HG02973 (cell line): ENCODE results near the gene PATL1.
A peak's percentile ranks its signal among the peaks of the same experiment; 100 is the strongest.
"Not testable (repeated sequence)": the region's sequence is repeated elsewhere in the genome, so short reads cannot be mapped to it uniquely, and the experiment has no call there.

Experiments
- ATAC-seq: cut with Tn5 transposase; IDR thresholded peaks from one replicate; pipeline ENCODE4 v1.9.1; 2021; ENCODE audit warnings: moderate library complexity; ENCODE audit not compliant: unreplicated experiment

The PATL1 gene

DNA sequence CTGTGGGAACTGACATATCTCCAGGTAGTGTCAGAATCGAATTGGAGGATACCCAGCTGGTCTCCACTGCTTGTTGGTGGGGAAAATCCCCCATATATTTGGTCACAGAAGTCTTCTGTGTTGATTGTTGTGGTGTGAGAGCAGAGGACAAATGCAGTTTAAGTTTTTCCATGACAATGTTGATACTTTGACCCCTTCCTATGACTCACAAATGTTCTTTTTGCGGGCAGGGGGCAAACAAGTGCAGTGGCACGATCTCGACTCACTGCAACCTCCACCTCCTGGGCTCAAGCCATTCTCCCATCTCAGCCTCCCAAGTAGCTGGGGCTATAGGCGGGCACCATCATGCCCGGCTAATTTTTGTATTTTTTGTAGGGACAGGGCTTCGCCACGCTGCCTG, 7.4 kb upstream of the PATL1 start:
- no peak for ATAC-seq

DNA sequence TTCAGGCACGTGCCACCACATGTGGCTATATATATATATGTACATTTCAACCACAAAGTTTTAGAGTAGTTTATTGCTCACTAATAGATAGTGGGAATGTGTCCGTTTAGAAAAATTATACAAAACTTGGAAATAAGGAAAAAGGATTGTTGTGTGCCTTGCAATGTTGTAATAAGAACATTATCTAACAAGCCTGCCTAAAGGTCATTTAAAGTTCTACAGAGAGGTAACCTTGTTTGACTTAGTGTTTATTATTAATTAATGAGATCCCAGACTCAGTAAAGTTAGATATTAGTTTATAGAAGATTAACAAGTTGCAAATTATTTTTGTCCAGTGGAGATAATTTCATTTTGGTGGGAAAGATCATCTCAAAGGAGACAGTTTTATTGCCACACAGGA, 5.5 kb upstream of the PATL1 start:
- no peak for ATAC-seq

DNA sequence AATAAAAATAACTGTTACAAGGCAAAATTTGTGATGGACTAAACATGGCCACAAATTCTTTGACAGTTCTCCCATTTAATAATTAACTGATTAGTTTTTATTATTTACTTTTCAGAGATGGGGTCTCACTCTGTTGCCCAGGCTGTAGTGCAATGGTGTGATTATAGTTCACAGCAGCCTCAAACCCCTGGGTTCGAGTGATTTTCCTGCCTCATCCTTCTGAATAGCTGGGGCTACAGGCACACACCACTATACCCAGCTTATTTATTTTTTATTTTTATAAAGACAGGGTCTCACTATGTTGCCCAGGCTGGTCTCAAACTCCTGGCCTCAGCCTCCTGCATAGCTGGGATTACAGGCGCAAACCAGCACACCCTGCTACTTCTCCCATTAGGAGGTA, 4.5 kb upstream of the PATL1 start:
- no peak for ATAC-seq

DNA sequence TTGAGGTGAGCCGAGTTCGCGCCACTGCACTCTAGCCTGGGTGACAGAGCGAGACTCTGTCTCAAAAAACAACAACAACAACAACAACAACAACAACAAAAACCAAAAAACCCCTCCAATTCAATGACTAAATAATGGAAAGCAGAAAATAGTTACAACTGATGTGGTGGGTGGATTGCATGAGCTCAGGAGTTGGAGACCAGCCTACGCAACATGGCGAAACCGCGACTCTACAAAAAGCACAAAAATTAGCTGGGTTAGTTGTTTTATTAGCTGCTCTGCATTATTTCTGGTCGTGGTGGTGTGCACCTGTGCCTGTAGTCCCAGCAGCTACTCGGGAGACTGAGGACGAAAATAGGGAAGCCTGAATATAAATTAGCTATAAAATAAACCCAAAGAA, 2.6 kb upstream of the PATL1 start:
- no peak for ATAC-seq

DNA sequence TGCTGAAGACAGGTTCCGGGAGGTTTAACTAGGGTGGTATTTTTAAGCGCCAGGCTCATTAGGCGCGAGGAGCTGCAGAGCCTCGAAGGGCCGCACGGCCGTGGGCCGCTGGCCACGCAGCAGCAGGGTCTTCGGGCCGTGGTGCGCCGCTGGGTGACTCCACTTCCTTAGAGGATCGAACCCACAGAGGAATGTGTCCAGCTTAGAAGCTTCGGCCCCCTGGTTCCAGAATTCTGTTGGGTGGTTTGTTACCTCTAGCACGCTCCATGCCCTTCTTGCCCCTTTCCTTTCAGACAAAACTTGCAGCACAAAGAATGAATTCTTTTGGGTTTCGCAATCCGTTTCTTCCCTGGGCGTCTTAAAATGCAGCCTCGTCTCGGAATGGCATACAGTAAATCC, 773 bp upstream of the PATL1 start:
- ATAC-seq: peak; percentile 16

DNA sequence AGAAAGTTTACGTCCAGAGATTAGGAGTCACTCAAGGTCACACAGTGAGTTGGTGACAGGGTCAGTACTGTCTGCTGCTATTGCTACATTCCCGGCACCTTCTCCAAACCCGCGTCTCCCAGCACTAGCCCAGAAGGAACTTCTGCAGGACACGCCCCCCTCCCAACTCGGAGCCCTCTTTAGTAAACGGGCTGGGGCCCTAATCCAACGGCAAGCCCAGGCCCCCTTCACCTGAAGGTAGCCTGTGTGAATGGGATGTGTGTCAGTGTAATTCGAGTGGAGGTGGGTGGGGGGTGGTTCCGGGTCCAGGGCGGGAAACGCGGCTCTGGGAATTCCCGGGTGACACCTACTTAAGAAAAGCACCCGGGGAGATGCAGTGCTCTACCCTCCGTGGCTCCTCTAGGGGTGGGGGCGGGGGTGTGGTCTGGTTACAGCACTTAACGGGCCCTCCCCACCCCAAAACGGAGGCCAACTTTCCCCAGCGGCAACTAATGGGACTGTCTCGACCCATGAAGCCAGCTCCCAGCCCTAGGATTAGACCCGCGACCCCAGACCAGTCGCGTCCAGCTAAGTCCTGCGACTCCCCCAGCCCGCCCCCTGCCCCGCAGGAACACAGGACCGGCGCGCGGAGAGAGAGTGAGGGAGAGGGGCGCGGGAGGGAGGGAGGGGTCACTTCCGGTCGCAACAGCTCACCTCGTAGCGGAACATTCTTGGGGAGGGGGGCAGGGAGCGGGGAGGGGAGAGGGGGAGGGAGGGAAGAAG, 468 bp downstream of the PATL1 start:
- ATAC-seq: peak; percentile 26

DNA sequence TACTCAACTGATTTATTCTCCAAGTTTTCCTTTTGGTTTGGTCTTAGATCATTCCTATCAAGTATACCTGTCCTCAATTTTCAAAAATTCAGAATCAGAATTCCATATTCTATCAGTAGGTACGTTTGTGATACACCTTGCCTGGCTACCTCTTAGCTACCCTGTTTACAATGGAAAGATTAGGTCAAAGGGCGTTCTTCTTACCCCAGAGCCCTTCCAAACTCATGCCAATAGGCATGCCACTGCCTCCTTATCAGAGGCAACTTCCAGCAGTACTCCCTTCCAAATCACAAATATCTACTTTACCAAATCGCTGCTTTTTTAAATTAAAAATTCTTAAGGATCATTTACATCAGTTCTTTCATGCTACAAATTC, 1.0 kb downstream of the PATL1 start:
- no peak for ATAC-seq

DNA sequence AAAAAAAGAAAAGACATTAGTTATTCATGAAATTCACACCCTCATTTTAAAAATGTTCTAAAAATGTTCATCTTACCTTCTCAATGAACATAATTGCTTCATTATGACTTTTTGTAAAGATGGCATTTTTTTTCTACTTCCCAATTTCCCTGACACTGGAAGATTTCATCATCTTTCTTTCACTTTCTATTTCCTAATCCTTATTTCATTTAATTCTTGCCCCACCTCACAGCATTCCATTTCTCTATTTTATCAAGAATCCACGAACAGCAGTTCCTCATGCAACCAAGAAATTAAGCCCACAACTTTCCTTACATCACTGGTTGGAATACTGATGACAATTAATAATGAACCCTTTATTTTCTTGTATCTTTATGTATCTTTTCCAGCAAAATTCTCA, 1.9 kb downstream of the PATL1 start:
- no peak for ATAC-seq

DNA sequence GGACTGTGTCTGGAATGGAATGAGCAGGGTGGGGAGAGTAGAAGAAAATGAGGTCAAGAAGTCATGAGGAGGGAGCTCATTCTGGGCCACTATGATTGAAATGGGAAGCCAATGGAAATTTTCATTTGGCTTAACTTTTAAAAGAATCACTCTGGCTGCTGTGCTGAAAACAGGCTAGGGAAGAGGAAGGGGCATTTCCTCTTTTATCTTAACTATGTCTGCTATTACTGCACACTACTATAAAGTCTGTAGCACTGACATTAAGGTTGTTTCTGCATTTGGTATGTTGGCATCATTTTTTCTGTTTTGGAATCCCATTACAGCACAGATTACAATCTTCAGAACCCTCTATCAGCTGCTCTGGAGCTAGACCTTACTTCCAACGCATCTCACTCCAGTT, 8.2 kb downstream of the PATL1 start:
- ATAC-seq: no peak

DNA sequence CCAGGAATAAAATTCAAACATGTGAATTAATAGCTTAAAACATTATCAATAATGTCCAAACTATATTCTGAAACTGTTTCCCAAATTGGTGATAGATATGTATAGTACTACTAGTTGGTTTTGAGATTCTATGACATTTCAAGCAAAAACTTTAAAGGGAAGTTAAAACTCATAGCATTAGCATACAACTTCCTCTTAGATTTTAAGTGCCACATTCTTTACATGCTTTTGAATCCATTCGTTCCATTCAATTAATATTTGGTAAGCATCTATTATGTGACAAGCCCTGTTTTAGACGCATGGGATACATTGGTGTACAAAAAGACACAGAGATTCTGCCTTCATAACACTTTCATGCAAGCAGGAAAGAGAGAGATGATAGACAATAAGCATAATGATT, 8.9 kb downstream of the PATL1 start:
- no peak for ATAC-seq

DNA sequence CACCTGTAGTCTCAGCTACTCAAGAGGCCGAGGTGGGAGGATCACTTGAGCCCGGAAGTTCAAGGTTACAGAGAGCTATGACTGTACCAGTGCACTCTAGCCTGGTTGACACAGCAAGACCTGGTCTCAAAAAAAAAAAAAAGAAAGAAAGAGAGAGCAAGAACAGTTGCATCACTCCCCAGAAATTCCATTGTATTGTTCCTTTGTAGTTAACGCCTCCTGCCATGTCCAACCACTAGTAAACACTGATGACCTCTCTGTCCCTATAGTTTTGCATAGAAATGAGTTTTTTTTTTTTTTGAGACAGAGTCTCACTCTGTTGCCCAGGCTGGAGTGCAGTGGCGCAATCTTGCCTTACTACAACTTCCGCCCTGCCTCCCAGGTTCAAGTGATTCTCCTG, 10.8 kb downstream of the PATL1 start:
- ATAC-seq: no peak

DNA sequence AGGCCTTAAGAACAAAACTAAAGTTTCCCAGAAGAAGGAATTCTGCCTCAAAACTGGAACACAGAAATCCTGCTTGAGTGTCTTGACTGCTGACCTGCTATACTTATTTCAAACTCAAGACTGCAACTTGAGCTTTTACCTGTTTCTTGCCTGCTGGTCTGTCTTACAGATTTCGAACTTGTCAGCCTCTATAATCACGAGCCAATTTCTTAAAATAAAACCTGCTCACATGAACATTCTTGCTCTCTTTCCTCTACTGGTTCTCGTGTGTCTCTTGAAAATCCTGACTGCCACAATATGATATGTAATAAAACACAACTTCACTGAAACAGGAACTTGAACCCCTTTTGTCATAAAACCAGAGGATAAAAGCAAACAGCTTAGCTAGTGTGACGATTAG, 13.9 kb downstream of the PATL1 start:
- no peak for ATAC-seq

DNA sequence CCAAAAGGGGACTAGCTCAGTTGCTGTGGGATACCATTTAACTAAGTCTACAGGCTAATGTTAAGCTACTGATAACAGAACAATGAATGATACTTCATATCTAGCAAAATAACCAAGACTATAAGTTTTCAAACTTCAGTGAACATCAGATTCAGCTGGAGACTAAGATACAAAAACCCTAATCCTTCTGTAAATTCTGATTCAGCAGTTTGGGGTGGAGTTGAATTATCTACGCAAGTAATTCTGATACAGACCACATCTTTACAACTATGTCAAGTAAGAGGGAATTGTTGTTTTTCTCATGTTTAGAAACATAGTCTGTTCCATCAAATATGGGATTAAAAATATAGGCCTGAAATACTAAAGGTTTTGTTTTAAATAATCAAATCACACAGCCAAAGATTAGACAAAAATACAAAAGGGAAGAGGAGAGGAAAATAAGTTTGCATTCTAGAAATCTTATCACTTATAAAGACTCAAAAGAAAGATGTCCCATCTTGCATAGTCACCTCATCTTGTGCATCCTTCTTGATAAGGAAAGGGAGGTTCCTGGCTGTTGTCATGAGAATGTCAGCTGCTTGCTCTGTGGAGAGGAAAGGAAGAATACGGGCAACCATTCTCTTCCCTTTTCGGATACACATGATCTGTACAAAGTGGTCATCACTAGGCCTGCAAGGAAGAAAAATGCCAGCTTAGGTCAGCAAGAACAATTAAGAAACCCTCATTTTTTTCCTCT, 21.4 kb downstream of the PATL1 start:
- ATAC-seq: no peak

DNA sequence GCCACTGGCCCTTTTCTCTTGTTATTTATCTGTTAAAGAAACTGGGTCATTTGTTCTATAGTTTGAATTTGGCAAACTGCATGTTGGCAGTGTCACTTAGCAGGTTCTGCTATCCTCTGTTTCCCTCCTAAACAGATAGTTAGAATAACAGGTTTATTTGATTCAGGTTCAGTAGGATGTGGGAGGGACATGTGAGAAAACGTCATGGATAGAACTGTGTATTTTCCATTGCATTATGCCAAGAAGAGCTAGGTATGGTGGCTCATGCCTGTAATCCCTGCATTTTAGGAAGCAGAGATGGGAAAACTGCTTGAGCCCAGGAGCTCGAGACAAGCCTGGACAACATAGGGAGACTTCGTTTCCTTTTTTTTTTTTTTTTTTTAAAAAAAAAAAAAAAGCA, 24.3 kb downstream of the PATL1 start:
- no peak for ATAC-seq

DNA sequence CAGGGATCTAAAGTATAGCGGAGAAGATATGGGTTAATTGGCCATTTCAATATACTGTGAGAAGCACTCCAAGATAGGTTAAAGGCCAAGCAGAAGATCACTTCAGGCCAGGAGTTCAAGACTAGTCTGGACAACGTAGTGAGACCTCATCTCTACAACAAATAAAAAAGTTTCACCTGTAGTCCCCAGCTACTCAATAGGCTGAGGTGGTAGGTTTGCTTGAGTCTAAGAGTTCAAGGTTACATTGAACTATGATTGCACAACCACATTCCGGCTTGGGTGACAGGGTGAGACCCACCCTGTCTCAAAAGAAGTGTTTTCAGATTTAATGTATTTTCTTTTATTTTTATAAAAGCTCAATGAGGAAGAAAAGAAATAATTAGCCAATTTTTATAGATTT, 25.4 kb downstream of the PATL1 start:
- no peak for ATAC-seq

DNA sequence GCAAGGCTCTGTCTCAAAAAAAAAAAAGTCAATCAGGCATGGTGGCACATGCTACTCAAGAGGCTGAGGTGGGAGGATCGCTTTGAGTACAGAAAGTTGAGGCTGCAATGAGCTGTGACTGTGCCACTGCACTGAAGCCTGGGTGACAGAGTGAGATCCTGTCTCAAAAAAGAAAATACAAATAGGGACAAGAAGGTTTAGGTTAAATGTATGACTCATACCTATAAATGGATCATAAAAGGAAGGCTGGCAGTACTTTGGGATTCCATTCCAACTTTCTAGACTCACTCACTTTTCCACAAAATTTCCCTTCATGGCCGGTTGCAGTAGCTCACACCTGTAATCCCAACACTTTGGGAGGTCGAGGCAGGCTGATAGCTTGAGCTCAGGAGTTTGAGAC, 27.7 kb downstream of the PATL1 start:
- no peak for ATAC-seq

DNA sequence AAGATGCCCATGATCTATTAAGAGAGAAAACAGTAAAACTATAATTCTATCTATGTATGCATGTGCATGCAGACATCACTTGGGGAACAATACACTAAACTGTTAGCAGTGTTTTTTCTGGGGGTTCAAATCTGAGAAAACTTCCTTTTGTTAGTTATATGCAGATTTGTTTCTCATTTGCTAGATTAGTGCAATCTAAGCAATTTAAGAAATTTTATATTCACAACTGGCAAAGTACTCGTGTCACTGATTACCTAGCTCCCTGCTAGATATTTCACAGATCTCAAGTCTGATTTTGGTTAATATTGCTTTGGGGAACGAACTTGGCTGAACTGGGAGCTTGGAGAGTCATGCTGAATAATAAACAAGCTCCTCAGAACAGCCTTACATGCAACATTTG, 38.3 kb downstream of the PATL1 start:
- ATAC-seq: no peak

DNA sequence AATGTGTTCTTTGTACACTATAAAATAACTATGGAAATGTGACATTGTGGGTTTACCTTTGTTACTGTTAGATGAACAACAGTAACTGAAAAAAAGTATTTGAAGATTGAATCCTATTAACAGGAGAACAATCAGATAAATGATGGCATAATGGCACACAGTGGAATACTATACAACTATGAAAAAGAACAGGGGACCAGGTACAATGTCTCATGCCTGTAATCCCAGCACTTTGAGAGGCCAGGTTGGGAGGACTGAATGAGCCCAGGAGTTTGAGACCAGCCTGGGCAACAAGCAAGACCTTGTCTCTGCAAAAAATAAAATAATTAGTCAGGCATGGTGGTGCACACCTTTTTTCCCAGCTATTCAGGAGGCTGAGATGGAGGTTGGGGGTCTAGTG, 38.8 kb downstream of the PATL1 start:
- ATAC-seq: no peak

DNA sequence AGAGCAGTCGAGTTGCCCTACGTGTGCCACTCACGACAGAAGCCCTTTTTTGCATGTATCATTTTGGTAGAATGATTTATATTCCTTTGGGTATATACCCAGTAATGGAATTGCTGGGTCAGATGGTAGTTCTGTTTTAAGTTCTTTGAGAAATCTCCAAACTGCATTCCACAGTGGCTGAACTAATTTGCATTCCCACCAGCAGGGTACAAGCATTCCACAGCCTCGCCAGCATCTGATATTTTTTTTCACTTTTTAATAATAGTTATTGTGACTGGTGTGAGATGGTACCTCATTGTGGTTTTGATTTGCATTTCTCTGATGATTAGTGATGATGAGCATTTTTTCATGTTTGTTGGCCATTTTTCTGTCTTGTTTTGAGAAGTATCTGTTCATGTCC, 41.9 kb downstream of the PATL1 start:
- ATAC-seq: not testable (repeated sequence)

DNA sequence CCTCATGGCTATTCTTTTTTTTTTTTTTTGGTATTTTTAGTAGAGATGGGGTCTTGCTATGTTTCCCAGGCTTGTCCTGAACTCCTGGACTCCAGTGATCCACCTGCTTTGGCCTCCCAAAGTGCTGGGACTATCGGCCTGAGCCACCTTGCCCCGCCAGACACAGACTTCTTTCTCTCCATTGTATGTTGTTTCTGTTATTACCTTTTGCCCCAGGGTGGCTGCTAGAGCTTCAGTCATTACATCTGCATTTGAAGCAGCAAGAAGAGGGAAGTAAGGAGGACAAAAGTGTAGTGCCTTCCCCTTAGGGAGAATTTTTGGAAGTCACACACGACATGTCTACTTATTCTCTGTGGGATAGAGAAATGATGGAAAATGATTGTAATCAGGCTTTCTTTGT, 43.1 kb downstream of the PATL1 start:
- ATAC-seq: no peak

DNA sequence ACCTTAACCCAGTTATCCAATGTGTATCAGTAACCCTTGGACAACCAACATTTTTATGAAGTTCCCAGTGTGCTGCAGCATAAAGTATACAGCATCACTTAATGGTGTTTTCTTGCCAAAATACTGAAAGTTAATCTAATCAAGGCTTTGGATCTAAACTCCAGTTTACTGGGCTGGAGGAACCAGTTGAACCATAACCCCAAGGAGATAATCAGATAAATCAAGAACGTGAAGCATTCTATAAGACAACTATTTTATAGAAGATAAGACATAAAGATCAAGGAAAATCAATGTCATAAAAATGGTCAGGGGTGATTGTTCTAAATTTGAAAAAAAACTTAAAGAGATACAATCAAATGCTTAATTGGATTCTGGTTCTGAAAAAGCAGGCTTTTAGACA, 51.0 kb downstream of the PATL1 start:
- ATAC-seq: no peak

DNA sequence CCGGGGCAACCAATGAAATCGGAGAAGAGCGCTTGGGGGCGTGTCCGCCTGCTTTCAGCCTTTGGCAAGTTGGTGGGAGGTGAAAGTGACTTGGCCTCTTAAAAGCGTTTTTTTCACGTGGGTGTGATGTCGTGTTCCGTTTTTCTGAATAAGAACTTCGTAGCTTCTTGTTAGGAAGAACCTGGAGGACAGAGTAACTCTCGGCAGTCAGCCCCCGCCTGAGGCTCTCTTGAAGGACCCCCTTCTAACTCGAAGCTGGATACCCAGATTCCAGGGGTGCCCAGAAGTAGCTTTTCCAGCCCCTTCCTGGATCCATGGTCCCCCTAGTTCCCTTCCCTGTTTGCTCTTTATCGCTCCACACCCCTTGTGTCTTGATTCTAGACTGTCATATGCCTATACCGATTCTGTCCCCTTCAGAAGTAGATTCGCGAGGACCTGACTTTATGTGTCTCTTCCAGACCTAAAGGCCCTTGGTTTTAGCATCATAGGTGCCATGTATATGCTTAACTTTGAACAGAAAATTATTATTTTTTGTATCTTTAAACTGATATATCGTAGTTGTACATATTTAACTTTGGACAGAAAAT, 52.3 kb downstream of the PATL1 start:
- ATAC-seq: no peak
